MM.1S (cell line): ENCODE results near the gene OGFOD1.

ENCODE experiments used
- DNase-seq: peaks from one replicate; pipeline ENCODE4 v3.0.0-alpha.2; 2015
- H2AFZ ChIP-seq: fragments of 300-600 bp; sonication (generic); 2 replicates; pipeline ENCODE4 v1.6.0; 2016; ENCODE audit warnings: antibody characterized with exemption, low read length
- H3F3A ChIP-seq: fragments of 300-600 bp; sonication (generic); 2 replicates; pipeline ENCODE4 v1.6.1; 2016; ENCODE audit warnings: mild to moderate bottlenecking, antibody characterized with exemption, low read length, moderate library complexity, mixed read lengths; ENCODE audit not compliant: insufficient read depth
- H3K27ac ChIP-seq: fragments of 300-600 bp; sonication (generic); 2 replicates; pipeline ENCODE4 v1.5.1; 2016; ENCODE audit warnings: mild to moderate bottlenecking, low read length
- H3K27me3 ChIP-seq: fragments of 300-600 bp; sonication (generic); replicated peaks from 2 replicates; pipeline ENCODE4 v1.6.0; 2016; ENCODE audit warnings: low read length; ENCODE audit not compliant: insufficient read depth
- H3K36me3 ChIP-seq: fragments of 300-600 bp; sonication (generic); replicated peaks from 2 replicates; pipeline ENCODE4 v1.6.1; 2016; ENCODE audit warnings: mild to moderate bottlenecking, low read length, mixed read lengths; ENCODE audit not compliant: insufficient read depth
- H3K4me1 ChIP-seq: fragments of 300-600 bp; sonication (generic); 2 replicates; pipeline ENCODE4 v1.6.1; 2016; ENCODE audit warnings: low read length, mixed read lengths
- H3K4me2 ChIP-seq: fragments of 300-600 bp; sonication (generic); 2 replicates; pipeline ENCODE4 v1.6.0; 2016; ENCODE audit warnings: low read depth, low read length
- H3K4me3 ChIP-seq: fragments of 300-600 bp; sonication (generic); 2 replicates; pipeline ENCODE4 v1.5.1; 2016; ENCODE audit warnings: low read length, mixed read lengths
- H3K79me2 ChIP-seq: fragments of 300-600 bp; sonication (generic); 2 replicates; pipeline ENCODE4 v1.6.1; 2016; ENCODE audit warnings: mixed run types, low read length, mixed read lengths
- H3K9ac ChIP-seq: fragments of 300-600 bp; sonication (generic); 2 replicates; pipeline ENCODE4 v1.6.1; 2016; ENCODE audit warnings: low read length, mixed read lengths
- H3K9me2 ChIP-seq: fragments of 300-600 bp; sonication (generic); replicated peaks from 2 replicates; pipeline ENCODE4 v1.6.1; 2016; ENCODE audit warnings: mild to moderate bottlenecking, low read length, mixed read lengths; ENCODE audit not compliant: insufficient read depth
- H3K9me3 ChIP-seq: fragments of 300-600 bp; sonication (generic); replicated peaks from 2 replicates; pipeline ENCODE4 v1.6.1; 2016; ENCODE audit warnings: mild to moderate bottlenecking, low read length, mixed read lengths; ENCODE audit not compliant: insufficient read depth
- H4K20me1 ChIP-seq: fragments of 300-600 bp; sonication (generic); 2 replicates; pipeline ENCODE4 v1.6.1; 2016; ENCODE audit warnings: mild to moderate bottlenecking, low read length, moderate library complexity, mixed read lengths; ENCODE audit not compliant: insufficient read depth
- EZH2 ChIP-seq: fragments of 300-600 bp; sonication (generic); optimal IDR thresholded peaks from 2 replicates; pipeline ENCODE3; 2017; ENCODE audit warnings: low read depth, mild to moderate bottlenecking, antibody characterized with exemption, low read length, mixed read lengths
- EZH2phosphoT487 ChIP-seq: fragments of 300-600 bp; sonication (generic); IDR thresholded peaks from 2 replicates; pipeline ENCODE4 v1.6.1; 2018; ENCODE audit warnings: antibody characterized with exemption, low read length
- TF ChIP-seq, protein P1 (sequence below): fragments of 300-600 bp; sonication (generic); IDR thresholded peaks from 2 replicates; pipeline ENCODE4 v1.5.1; 2016; ENCODE audit warnings: antibody characterized with exemption, low read length, mixed read lengths

OGFOD1 gene

DNA sequence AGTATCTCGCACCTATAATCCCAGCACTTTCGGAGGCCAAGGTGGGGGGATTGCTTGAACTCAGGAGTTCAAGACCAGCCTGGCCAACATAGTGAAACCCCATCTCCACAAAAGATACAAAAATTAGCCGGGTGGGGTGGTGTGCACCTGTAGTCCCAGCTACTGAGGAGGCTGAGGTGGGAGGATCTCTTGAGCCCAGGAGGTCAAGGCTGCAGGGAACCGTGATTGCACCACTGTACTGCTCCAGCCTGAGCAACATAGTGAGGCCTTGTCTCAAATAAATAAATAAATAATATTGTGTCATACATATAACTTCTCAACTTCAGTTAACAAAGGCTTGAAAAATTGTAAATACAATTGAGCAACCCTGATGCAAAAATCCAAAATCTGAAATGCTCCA, 34.2 kb upstream of the OGFOD1 start:
- no peaks in the 10 kb centered on the region for H3K36me3 ChIP-seq
- no peak for DNase-seq
- no peak overlapping the region for H2AFZ ChIP-seq
- no peak overlapping the region for H3K4me2 ChIP-seq
- H3K27ac ChIP-seq, result no peak overlapping the region
- H3K79me2 ChIP-seq, result peaks cover 66% of the 10 kb centered on the region
- no peaks in the 10 kb centered on the region for H3K9me3 ChIP-seq
- H3F3A ChIP-seq, result no peaks in the 10 kb centered on the region
- TF ChIP-seq EZH2, result no peak
- TF ChIP-seq, protein P1, sequence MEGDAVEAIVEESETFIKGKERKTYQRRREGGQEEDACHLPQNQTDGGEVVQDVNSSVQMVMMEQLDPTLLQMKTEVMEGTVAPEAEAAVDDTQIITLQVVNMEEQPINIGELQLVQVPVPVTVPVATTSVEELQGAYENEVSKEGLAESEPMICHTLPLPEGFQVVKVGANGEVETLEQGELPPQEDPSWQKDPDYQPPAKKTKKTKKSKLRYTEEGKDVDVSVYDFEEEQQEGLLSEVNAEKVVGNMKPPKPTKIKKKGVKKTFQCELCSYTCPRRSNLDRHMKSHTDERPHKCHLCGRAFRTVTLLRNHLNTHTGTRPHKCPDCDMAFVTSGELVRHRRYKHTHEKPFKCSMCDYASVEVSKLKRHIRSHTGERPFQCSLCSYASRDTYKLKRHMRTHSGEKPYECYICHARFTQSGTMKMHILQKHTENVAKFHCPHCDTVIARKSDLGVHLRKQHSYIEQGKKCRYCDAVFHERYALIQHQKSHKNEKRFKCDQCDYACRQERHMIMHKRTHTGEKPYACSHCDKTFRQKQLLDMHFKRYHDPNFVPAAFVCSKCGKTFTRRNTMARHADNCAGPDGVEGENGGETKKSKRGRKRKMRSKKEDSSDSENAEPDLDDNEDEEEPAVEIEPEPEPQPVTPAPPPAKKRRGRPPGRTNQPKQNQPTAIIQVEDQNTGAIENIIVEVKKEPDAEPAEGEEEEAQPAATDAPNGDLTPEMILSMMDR, result no peak
- TF ChIP-seq EZH2phosphoT487, result no peak
- H3K27me3 ChIP-seq, result no peaks in the 10 kb centered on the region
- H3K9me2 ChIP-seq, result no peaks in the 10 kb centered on the region
- no peak overlapping the region for H3K4me3 ChIP-seq
- peaks cover 4% of the 10 kb centered on the region; the same call in 1 of the 2 replicates for H3K4me1 ChIP-seq
- no peak overlapping the region for H3K9ac ChIP-seq
- H4K20me1 ChIP-seq, result peaks cover 3% of the 10 kb centered on the region; the same call in 1 of the 2 replicates

GRCh38 chr16:56419740-56420548, 31.4 kb upstream of the OGFOD1 start:
- Histone ChIP-seq H3F3A (no peaks in the 10 kb centered on the region), H3K27me3 (no peaks in the 10 kb centered on the region), H3K79me2 (peaks cover 89% of the 10 kb centered on the region), H3K9me2 (no peaks in the 10 kb centered on the region), H2AFZ (no peak overlapping the region), H3K9me3 (no peaks in the 10 kb centered on the region), H3K27ac (no peak overlapping the region), H3K36me3 (no peaks in the 10 kb centered on the region), H3K4me3 (no peak overlapping the region), H3K4me1 (peaks cover 4% of the 10 kb centered on the region; the same call in 1 of the 2 replicates), H3K4me2 (no peak overlapping the region), H3K9ac (no peak overlapping the region), H4K20me1 (peaks cover 3% of the 10 kb centered on the region; the same call in 1 of the 2 replicates)
- no peak for TF ChIP-seq EZH2phosphoT487
- TF ChIP-seq, protein P1, result no peak
- TF ChIP-seq EZH2, result no peak
- DNase-seq, result no peak

DNA sequence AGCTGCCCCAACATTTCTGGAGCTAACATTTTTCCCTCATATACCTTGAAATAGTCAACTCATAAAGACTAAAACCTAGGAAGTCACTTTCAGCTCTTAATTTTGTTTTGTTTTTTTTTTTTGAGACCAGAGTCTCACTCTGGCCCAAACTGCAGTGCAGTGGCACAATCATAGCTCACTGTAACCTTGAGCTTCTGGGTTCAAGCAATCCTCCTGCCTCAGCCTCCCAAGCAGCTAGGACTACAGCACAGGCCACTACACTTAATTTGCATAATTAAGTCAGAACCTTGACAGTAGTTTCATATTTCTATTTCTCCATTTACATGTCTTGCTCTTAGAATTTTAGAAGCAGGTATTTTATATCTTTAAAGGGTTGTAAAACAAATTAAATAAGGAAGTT, 30.7 kb upstream of the OGFOD1 start:
- no peak for DNase-seq
- peaks cover 82% of the 10 kb centered on the region for H3K79me2 ChIP-seq
- no peaks in the 10 kb centered on the region for H3K27me3 ChIP-seq
- no peak overlapping the region for H3K4me3 ChIP-seq
- H4K20me1 ChIP-seq, result peaks cover 3% of the 10 kb centered on the region; the same call in 1 of the 2 replicates
- peaks cover 4% of the 10 kb centered on the region; the same call in 1 of the 2 replicates for H3K4me1 ChIP-seq
- H2AFZ ChIP-seq, result no peak overlapping the region
- no peaks in the 10 kb centered on the region for H3K9me3 ChIP-seq
- H3K4me2 ChIP-seq, result no peak overlapping the region
- TF ChIP-seq EZH2phosphoT487, result no peak
- TF ChIP-seq EZH2, result no peak
- TF ChIP-seq, protein P1, result no peak
- no peaks in the 10 kb centered on the region for H3F3A ChIP-seq
- H3K9me2 ChIP-seq, result no peaks in the 10 kb centered on the region
- no peak overlapping the region for H3K9ac ChIP-seq
- H3K27ac ChIP-seq, result no peak overlapping the region
- H3K36me3 ChIP-seq, result no peaks in the 10 kb centered on the region
